Retinal pigment epithelial cell (primary cell): Measurements from ENCODE around the gene PNN.
"Not testable (repeated sequence)": the region's sequence is repeated elsewhere in the genome, so short reads cannot be mapped to it uniquely, and the experiment has no call there.

ENCODE experiments used
- DNase-seq: peaks from one replicate; pipeline ENCODE4 v3.0.0-alpha.2; 2010; ENCODE audit warnings: low read depth
- H3K4me3 ChIP-seq: 2 replicates; pipeline ENCODE4 v1.5.1; 2011; ENCODE audit warnings: mild to moderate bottlenecking, low read length, control low read depth, moderate library complexity
- CTCF ChIP-seq: conservative IDR thresholded peaks from 2 replicates; pipeline ENCODE4 v1.5.1; 2011; ENCODE audit warnings: low read depth, low read length, control low read depth, inconsistent platforms

Gene PNN

GRCh38 chr14:39181693-39182047, 6.6 kb downstream of the PNN start:
- no peak overlapping the region for H3K4me3 ChIP-seq
- TF ChIP-seq CTCF: no peak
- DNase-seq: no peak

- no peak for DNase-seq
- no peak for TF ChIP-seq CTCF
- no peak overlapping the region for H3K4me3 ChIP-seq
Observed at GRCh38 chr14:39182770-39183684, 8.0 kb downstream of the PNN start.

GRCh38 chr14:39183685-39184003, 8.6 kb downstream of the PNN start:
- not testable (repeated sequence) for DNase-seq

GRCh38 chr14:39184628-39185255, 9.7 kb downstream of the PNN start:
- H3K4me3 ChIP-seq: no peak overlapping the region
- no peak for TF ChIP-seq CTCF
- no peak for DNase-seq

More at GRCh38 chr14:39183685-39184003, 8.6 kb downstream of the PNN start:
- H3K4me3 ChIP-seq: not testable (repeated sequence)

GRCh38 chr14:39185256-39186049, 10.4 kb downstream of the PNN start:
- no peak for DNase-seq
- TF ChIP-seq CTCF: no peak
- no peak overlapping the region for H3K4me3 ChIP-seq

GRCh38 chr14:39186941-39187525, 12.0 kb downstream of the PNN start:
- no peak for DNase-seq
- no peak for TF ChIP-seq CTCF
- H3K4me3 ChIP-seq: no peak overlapping the region
